HG02798 (cell line): ENCODE measurements around the gene TAF1C.

ENCODE experiments used
- ATAC-seq: cut with Tn5 transposase; IDR thresholded peaks from one replicate; pipeline ENCODE4 v1.9.1; 2021; ENCODE audit warnings: mild to moderate bottlenecking; ENCODE audit not compliant: unreplicated experiment, poor library complexity

Gene TAF1C

DNA sequence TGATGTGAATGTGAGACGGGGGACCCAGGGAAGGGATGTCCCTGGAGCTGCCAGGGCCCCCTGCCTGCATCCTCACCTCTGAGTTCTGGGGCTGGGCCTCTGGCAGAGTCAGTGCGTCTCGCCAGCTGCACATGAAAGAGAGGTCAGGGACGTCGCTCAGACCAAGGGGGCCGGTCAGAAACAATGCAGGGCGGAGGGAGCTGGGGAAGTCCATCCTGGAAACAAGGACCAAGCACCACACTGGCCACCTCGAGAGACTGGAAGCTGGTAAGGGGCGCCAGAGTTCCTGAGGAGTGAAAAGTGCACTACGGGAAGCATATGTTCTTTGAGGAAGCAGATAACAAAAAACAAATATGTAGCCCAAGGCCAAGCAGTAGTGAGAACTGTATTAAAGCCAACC is 2.1 kb downstream of the TAF1C start:
- ATAC-seq, result no peak

GRCh38 chr16:84183911-84184591 is 2.8 kb downstream of the TAF1C start:
- ATAC-seq, result no peak

DNA sequence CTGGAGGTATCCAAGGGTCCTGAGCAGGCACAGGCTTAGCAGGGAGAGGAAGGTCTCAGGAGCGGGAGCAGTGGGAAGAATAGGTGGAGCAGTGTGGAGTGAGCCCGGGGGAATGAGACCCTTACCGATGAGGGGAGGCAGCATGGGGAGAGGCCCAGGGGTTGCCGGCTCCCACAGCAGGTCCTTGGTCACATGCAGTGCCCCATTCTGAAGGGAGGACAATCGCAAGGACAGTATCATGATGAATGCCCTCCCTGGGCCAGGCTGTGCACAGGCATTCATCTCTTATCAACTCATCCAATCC is 3.3 kb downstream of the TAF1C start:
- no peak for ATAC-seq

DNA sequence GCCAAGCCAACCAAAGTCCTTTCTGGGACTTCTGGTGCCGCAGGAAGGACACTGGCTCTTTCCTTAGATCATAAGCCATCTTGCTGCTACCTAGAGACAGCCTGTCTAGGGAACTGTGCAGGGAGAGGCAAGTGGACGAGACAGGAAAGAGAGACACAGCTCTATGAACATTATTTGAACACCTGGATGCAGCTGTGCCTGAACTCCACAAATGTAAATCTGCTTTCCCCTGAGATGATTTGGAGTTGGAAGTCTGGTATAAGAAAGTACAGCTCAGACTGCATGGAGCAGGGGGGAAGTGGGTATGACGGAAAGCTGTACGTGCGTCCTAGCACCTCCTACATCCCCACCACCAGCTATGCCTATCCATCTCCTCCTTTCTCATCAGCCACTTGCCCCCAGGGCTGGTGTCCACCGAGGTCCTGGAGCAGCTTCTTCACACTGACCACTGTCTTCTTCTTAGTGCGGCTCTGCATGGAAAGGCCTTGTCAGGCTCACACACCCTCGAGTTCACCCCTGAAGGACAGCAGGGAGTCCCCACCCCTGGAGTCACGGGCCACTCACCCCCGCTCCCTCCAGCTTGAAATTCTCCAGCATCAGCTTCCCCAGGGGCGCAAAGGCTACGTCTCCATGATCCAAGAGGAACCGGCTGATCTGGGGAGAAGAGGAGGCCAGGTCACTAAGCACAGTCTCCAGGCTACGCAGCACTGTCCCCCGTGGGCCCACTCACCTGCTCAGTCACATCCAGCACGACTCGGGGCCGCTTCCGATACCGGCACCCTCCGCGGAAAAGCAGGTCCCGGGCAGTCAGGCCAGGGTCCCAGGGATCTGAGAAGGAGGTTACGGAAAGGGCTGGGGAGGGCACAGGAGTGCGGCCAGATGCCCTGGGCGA is 3.9 kb downstream of the TAF1C start:
- ATAC-seq, result no peak

GRCh38 chr16:84182104-84182503 is 4.8 kb downstream of the TAF1C start:
- no peak for ATAC-seq

GRCh38 chr16:84181144-84181915 is 5.5 kb downstream of the TAF1C start:
- ATAC-seq, result no peak

GRCh38 chr16:84180519-84181140 is 6.2 kb downstream of the TAF1C start:
- ATAC-seq, result no peak

- ATAC-seq, result no peak
Observed at GRCh38 chr16:84179612-84180320, 7.1 kb downstream of the TAF1C start.

- ATAC-seq, result no peak
Observed at GRCh38 chr16:84178892-84179611, 7.8 kb downstream of the TAF1C start.

DNA sequence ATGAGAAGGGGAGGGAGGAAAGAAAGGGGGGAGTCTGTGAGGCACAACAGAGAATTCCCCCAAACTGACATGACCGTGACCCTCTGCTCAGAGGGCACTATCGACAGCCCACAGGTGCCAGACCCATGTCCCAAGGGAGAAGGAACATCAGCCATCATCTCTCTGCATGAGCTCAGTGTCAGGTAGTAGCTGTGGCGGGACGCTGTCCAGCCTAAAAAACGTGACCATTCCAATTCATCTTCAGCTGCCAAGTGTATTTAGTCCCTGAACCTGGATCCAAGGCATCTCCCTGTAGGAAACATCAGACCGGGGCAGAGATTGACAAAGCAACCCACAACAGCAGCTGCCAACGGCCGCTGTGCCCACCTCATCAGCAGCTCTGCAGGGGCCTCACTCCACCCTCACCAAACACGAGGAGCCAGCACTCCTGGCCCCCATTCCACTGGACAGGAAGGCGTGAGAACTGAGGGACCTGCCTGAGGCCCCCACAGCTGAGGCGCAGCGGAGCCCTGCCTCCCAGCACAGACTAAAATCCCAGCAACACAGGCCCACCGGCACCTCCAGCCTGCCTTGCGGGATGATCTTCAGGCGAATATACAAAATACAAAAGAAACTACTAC is 8.6 kb downstream of the TAF1C start:
- ATAC-seq, result no peak

GRCh38 chr16:84177741-84178073 is 9.2 kb downstream of the TAF1C start:
- no peak for ATAC-seq

DNA sequence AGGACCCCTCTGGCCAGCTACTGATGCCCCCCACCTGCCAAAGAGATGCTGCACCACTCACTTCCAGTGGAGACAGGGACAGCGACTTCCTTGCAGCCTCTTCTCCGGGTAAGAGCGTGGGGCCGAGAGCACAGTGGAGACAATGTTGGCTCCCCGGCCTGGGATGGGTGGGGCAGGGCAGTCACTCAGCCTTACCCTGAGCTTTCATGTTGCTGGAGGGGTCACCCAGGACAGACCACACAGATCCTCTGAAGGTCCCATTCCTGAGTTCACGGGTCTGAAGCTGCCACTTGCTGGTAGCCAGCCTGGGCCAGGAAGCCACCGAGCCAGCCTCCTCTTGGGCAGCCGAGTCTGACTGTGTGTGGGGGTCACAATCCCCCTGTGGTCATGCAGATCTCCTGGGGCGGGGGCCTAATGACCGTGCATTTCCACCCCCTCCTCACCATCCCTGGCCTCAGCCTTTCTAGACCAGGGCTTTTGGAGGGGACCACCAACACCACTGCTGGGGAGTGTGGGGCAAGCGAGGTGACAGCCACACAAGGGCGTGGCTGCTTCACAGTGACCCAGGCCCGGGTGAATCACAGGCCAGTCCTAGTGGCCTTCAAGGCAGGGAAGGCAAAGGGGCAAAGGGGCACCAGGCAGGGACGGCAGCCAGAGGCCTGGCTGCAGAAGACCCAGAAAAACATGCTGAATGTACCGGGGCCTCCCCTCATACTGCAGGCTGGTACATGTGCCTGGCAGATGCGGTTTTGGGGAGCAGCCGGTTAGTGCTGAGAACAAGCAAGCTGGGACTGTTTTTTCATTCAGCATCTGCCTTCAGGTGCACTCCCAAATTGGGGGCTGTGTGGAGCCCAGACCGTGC is 10.4 kb downstream of the TAF1C start:
- no peak for ATAC-seq

DNA sequence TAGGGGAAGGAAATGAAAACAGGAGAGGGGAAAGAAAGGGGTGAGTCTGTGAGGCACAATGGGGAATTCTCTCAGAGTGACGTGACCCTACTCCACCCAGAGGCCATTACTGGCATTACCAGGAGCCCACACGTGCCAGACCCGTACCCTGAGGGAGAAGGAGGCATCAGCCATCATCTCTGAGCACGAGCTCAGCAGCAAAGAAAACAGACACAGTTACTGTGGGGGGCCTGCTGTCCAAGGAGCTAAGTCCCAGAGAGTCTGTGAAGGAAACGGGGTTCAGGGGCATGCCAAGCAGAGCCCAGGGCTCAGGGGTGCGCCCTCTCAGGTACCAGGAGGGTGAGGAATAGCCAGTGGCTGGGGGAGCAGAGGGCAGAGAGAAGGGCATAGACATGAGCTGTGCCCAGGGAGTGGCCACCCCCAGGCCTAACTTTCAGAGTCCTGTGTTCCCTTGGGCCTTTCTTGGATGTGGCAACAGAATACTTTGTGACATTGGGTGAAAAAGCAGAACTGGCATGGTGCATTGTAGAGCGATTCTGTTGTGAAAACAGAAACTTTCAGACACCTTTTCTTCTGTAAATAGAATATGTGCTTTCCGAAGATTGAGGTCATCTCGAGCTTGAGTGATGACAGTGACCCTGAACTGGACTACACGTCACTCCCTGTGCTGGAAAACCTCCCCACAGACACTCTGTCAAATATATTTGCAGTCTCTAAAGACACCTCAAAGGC is 11.3 kb downstream of the TAF1C start:
- peak; percentile 60 for ATAC-seq

DNA sequence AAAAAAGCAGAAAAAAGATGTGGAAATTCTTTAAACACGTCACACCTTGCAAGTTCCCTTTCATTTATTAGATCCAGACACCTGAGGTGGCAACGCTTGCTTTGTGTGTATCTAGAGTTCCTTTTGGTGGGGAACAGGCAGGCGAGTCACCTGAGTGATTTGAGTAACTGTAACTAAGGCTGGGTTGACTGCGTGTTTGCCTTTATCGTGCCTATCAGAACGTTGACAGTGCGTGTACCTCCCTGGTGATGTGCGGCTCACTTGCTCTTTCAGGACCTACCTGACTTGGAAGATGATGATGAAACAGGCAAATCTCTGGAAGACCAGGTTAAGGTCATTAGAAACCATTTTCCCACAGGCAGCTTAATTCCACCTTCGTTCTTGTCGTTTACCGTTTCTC is 12.5 kb downstream of the TAF1C start:
- ATAC-seq, result no peak

DNA sequence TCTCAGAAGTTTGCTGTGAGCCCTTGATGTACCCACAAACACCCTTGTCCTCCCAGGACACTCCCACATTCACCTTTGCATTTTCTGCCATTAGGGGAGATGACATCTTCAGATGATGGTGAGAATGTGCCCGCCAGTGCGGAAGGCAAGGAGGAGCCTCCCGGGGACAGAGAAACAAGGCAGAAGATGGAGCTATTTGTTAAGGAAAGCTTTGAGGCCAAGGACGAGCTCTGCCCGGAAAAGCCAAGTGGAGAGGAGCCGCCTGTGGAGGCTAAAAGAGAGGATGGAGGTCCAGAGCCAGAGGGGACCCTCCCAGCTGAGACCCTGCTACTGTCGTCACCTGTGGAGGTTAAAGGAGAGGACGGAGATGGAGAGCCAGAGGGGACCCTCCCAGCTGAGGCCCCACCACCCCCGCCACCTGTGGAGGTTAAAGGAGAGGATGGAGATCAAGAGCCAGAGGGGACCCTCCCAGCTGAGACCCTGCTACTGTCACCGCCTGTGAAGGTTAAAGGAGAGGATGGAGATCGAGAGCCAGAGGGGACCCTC is 17.0 kb downstream of the TAF1C start:
- ATAC-seq, result no peak

GRCh38 chr16:84166796-84167695 is 19.8 kb downstream of the TAF1C start:
- ATAC-seq, result peak; percentile 53
